GM18505 (cell line): ENCODE results near the gene STK17A.

ENCODE experiments used
- ATAC-seq: cut with Tn5 transposase; IDR thresholded peaks from one replicate; pipeline ENCODE4 v1.9.1; 2021; ENCODE audit not compliant: unreplicated experiment
- POLR2A ChIP-seq: IDR thresholded peaks from 4 replicates; pipeline ENCODE4 v1.6.1; 2011; ENCODE audit warnings: borderline replicate concordance; ENCODE audit not compliant: insufficient read depth, insufficient read length; ENCODE audit errors: extremely low read depth

Gene STK17A

DNA sequence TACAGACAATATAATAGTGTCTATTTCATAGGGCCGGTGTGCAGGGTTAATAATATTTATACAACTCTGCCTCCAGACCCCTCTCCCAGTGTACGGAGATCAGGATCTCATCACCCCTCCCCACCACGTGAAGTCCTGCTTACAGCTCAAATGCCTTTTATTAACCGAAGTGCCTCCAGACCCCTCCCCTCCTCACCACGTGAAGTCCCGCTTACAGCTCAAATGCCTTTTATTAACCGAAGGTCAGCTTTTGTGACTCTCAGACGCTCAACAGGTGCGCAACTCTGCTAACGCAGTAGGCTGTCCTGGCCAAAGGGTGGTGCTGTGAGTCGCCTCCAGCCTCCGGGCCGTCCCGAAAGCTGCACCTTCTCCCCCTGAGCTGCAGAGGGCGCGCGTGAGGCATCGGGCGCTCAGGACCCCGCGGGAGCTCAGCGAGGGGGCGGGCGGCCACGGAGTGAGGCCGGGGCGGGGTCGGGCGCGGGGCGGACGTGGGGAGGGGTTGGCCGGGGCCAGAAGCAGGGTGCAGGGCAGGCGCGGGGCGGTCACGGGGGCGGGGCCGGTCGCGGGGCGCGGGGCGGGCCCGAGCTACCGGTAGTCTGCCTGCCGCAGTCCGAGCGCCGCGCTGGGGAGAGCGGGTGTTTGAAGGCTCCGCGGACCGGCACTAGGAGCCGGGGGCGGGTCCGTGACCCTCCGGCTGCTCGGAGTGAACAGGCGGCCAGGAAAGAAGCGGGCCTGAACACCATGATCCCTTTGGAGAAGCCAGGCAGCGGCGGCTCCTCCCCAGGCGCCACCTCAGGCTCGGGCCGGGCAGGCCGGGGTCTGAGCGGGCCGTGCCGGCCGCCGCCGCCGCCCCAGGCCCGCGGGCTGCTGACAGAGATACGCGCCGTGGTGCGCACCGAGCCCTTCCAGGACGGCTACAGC lies at the start of gene STK17A:
Gene STK17A, plus strand, starts transcription at position 606 of the 921 bp plus-strand sequence. Its CDS starts 136 bp downstream, at position 742.
- peak; percentile 96 for TF ChIP-seq POLR2A
- ATAC-seq: peak; percentile 67

- TF ChIP-seq POLR2A: no peak
- ATAC-seq: no peak
These were observed 49.0 kb upstream of the STK17A start for GRCh38 chr7:43533801-43534479.

DNA sequence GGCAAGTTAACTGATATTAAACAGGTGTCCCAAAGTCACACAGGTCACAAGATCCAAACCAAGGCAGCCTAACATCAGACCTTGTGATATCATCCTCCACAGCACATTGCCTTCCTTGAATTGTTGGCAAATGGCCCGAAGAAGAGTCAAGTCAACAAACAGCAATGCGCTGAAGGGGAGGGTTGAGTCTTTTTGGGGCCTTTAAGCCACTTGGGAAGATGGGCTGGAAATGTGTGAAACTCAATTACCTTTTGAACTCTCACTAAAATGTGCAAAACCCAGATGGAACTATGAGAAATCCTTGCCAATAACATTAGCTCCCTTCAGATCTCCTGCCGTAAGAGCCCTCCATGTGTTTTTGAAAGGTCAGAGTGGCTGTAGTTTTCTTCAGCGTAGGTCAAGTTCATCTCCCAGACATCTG lies 47.9 kb upstream of the STK17A start:
- no peak for ATAC-seq
- no peak for TF ChIP-seq POLR2A

DNA sequence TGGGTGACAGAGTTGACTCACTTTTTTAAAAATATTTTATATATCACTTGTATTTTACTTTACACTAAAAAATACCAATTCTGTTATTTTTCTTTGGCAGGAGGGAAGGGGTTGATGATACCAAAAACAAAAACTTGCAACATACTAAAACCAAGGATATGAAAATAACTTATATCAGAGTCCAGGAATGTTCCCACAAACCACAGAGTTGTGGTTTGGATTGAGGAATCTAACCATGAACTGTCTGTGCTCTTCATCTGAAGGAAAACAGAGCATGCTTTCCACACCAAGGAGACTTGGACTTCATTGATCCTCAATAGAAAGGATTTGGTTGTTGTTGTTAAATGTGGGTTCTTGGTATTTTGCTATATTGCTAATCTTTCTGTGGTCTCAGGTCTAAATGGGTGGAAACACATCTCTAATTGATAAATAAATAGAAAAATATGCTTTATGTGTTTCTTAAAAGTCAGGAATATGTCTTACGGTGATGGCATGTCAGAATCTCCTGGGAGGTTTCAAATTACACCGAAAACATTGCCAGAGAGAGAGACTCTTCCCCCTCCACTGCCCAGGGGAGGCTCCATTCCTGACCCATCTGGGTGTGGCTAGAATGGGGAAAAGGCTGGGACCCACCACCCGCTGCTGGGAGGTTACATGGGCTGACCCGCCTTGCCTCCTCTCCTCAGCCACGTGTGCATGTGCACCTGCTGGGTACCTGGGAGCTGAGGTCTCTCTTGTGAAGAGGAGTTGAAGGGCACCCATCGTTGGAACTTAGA lies 46.9 kb upstream of the STK17A start:
- TF ChIP-seq POLR2A: no peak
- ATAC-seq: no peak

DNA sequence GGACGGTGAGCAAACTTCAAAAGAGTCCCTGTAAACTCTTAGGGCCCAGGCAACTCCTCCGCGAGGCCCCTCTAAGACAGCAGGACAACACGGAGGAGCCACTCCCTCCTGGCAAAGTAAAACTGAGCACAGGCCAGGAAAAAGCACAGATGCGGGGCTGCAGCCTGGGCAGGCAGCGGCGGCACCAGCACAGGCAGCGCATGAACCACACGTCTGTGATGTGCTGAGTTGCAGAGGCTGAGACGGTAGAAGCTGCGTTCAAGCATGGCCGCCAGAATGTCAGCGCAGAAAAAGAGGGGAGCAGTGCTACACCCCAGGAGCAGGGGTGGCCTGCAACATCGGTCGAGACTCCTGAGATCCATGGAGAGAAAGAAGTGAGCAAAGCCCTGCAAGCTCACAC lies 46.1 kb upstream of the STK17A start:
- ATAC-seq: no peak
- TF ChIP-seq POLR2A: no peak

DNA sequence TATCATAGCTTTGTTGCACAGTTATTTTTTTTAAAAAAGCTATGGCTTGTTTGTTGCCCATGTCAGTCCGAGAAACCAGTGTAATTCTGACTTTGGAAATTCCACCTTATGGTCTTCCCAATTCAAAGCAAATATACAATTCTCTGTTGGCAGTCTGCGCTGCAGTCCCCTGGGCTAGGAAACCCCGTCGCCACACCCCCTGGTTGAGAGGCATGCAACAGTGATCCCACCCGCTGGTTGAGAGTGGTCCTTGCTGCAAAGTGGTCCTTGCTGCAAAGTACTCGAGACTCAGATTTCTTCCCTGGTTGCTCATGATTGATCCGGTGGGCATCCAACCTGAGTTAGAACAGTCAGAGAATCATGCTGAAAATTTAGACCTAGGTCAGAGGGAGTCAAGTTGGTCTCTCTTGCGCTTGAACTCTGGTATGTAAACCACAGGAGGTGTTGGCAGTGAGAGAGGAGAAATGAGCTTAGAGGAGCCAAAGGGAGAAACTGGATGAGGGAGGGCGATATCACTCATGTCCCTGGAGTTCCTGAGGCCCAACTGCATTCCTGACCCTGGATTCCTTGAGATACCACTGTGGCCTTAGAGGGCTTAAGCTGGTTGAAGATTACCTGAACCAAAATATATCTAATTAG lies 45.0 kb upstream of the STK17A start:
- ATAC-seq: no peak
- no peak for TF ChIP-seq POLR2A

GRCh38 chr7:43538404-43538771 lies 44.5 kb upstream of the STK17A start:
- no peak for TF ChIP-seq POLR2A
- no peak for ATAC-seq

- TF ChIP-seq POLR2A: no peak
- no peak for ATAC-seq
These were observed 42.4 kb upstream of the STK17A start for GRCh38 chr7:43540471-43540870.

GRCh38 chr7:43542716-43543115 lies 40.2 kb upstream of the STK17A start:
- no peak for ATAC-seq
- no peak for TF ChIP-seq POLR2A

DNA sequence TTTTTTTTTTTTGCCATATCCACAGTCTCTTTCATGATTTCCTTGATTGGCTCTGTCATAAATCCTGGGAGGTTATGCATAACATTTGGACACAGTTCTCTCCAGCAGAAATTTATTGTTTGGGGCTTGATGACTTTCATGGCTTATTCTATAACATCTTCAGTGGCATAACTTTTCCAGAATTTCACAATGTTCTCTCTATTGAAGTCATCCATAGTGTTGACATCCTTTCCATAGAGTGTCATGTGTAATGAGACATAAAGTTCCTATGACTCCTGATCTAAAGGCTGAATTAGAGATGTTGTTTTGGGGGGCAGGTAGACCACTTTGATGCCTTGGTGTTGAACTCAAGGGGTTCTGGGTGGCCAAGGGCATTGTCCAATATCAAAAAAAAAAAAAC lies 36.7 kb upstream of the STK17A start:
- no peak for ATAC-seq
- TF ChIP-seq POLR2A: no peak

GRCh38 chr7:43550427-43550826 lies 32.5 kb upstream of the STK17A start:
- no peak for ATAC-seq
- TF ChIP-seq POLR2A: no peak

DNA sequence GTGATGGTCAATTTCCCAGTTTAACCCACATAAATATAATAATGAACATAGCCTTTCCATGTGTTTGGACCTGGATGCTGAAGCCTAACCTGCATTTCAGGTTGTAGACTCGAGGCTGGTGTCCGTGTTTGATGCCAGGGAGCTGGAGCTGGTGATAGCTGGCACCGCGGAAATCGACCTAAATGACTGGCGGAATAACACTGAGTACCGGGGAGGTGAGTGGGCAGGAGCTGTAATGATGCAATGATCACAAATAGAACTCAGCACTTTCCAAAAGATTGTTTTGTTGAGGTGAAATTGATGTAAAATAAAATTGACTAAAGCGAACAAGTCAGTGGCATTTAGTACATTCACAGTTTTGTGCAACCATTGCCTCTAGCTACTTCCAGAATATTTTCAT lies 30.8 kb upstream of the STK17A start:
- ATAC-seq: no peak
- no peak for TF ChIP-seq POLR2A

- TF ChIP-seq POLR2A: no peak
- no peak for ATAC-seq
These were observed 28.9 kb upstream of the STK17A start for GRCh38 chr7:43553999-43554398.

- no peak for ATAC-seq
- TF ChIP-seq POLR2A: no peak
These were observed 28.5 kb upstream of the STK17A start for GRCh38 chr7:43554423-43554822.
